ENCODE data around the gene CBY3. TPM values are rescaled to one million over a fixed set of nuclear protein-coding genes. Genes with fewer than 3 reads are reported as not detected.

Gene CBY3
- total and polyA plus RNA-seq, 2 of the 8 experiments (the other 6 are each of a cell fraction or from before 2014, with no cell fraction given) = 0.39 TPM

- peak; percentile 35; the same call in 1 of the 2 replicates for TF ChIP-seq KDM1A (IDR thresholded peaks at IDR 0.05; ENCODE audit: borderline replicate concordance, low read length)
- TF ChIP-seq SIX5 (IDR thresholded peaks at IDR 0.05; ENCODE audit: low read depth, low read length) = no peak
- TF ChIP-seq KDM5A (IDR thresholded peaks at IDR 0.05; ENCODE audit: low read length) = no peak
- no peak for TF ChIP-seq KDM4A (IDR thresholded peaks at IDR 0.05; ENCODE audit: low read depth, low read length, severe bottlenecking)
- TF ChIP-seq POLR2A (IDR thresholded peaks at IDR 0.05; ENCODE audit: control extremely low read depth in 1 of 2, low read depth in 2 of 2, low read length in 2 of 2) = no peak
- TF ChIP-seq ATF2 (IDR thresholded peaks at IDR 0.05; ENCODE audit: low read length) = no peak
- TF ChIP-seq HDAC2 (IDR thresholded peaks at IDR 0.05; ENCODE audit: borderline replicate concordance in 1 of 2, low read depth in 2 of 2, low read length in 2 of 2) = no peak
- TF ChIP-seq SIRT6 (IDR thresholded peaks at IDR 0.05; ENCODE audit: low read length) = no peak
- TF ChIP-seq SUZ12 (IDR thresholded peaks at IDR 0.05; ENCODE audit: low read length) = no peak
- TF ChIP-seq POU5F1 (IDR thresholded peaks at IDR 0.05; ENCODE audit: low read depth, low read length) = 0 out of 2 replicates have a peak, but pooled peaks have one; percentile 35
- no peak for TF ChIP-seq USF2 (IDR thresholded peaks at IDR 0.05; ENCODE audit: low read length)
Observed at GRCh38 chr5:179668391-179668790, 12.4 kb downstream of the CBY3 start (continued).
